AG04450 (cell line): ENCODE data around the gene CDIP1. TPM values are rescaled to one million over a fixed set of nuclear protein-coding genes. Genes with fewer than 3 reads are reported as not detected.

Source experiments
- CTCF ChIA-PET: fragments of 300-600, 350-600 bp; formaldehyde crosslinking; extraction: SDS; loops from one replicate; lab custom pipeline; 2022; ENCODE audit warnings: antibody characterized with exemption, inconsistent platforms; lab: Charles Lee
- POLR2A ChIA-PET: fragments of 350-600 bp; formaldehyde crosslinking; extraction: SDS; loops from one replicate; lab custom pipeline; 2021; ENCODE audit warnings: antibody characterized with exemption, inconsistent platforms; lab: Yijun Ruan, JAX
- DNase-seq: peaks from one replicate; pipeline ENCODE4 v3.0.0-alpha.2; 2011; ENCODE audit warnings: low read depth, low spot score
- H3K27ac ChIP-seq: one replicate; pipeline ENCODE4 v1.5.1; 2012; ENCODE audit warnings: low read depth, low read length, control low read depth
- H3K27me3 ChIP-seq: one replicate; pipeline ENCODE4 v1.6.0; 2012; ENCODE audit warnings: low read length; ENCODE audit not compliant: control insufficient read depth, insufficient read depth
- H3K4me3 ChIP-seq: 2 replicates; pipeline ENCODE4 v1.5.1; 2011; ENCODE audit warnings: mild to moderate bottlenecking, low read depth, low read length, control low read depth
- H3K9me3 ChIP-seq: 2 replicates; pipeline ENCODE4 v1.5.1; 2012; ENCODE audit warnings: low read length; ENCODE audit not compliant: control insufficient read depth, insufficient read depth
- polyA plus RNA-seq: library from polyadenylated mRNA; depleted of rRNA; stranded (reverse); fragments of >200 nt; gene quantifications from 2 replicates; pipeline ENCODE4 v1.2.3, GENCODE V29; 2011
- TF ChIP-seq, protein P1 (sequence below): IDR thresholded peaks from 2 replicates; pipeline ENCODE4 v1.5.1; 2011; ENCODE audit warnings: low read depth, low read length, control low read depth, inconsistent platforms

Gene CDIP1
- polyA plus RNA-seq, 1 experiment, result 12.2 TPM

DNA sequence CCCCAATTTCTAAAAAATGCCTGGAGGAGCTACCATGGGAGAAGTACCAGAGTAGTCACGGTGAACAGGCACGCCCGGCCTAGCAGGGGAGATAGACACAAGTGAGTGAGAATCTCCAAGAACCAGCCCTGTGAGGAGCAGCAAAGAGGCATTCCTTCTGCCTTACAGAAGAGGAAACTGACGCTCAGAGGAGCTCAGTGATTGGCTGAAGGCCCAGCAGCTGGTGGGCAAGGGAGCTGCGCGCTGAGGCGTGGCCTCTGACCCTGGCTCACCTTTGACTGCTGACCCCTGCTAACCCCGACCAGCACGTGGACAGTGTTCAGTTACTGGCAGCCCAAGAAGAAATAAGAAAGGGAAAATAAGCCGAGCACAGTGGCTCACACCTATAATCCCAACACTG, 19.4 kb upstream of the CDIP1 start:
- Histone ChIP-seq H3K4me3 (no peak overlapping the region), H3K9me3 (no peaks in the 10 kb centered on the region), H3K27me3 (peaks cover 28% of the 10 kb centered on the region), H3K27ac (no peak overlapping the region)
- TF ChIP-seq, protein P1, sequence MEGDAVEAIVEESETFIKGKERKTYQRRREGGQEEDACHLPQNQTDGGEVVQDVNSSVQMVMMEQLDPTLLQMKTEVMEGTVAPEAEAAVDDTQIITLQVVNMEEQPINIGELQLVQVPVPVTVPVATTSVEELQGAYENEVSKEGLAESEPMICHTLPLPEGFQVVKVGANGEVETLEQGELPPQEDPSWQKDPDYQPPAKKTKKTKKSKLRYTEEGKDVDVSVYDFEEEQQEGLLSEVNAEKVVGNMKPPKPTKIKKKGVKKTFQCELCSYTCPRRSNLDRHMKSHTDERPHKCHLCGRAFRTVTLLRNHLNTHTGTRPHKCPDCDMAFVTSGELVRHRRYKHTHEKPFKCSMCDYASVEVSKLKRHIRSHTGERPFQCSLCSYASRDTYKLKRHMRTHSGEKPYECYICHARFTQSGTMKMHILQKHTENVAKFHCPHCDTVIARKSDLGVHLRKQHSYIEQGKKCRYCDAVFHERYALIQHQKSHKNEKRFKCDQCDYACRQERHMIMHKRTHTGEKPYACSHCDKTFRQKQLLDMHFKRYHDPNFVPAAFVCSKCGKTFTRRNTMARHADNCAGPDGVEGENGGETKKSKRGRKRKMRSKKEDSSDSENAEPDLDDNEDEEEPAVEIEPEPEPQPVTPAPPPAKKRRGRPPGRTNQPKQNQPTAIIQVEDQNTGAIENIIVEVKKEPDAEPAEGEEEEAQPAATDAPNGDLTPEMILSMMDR, result no peak
- no peak for DNase-seq
- POLR2A ChIA-PET, result no interaction called here
- CTCF ChIA-PET, result interaction anchor here (0.8 kb wide), 1 partner anchor 9 kb away, joined by 3 read pairs; no protein-coding TSS in a partner anchor

DNA sequence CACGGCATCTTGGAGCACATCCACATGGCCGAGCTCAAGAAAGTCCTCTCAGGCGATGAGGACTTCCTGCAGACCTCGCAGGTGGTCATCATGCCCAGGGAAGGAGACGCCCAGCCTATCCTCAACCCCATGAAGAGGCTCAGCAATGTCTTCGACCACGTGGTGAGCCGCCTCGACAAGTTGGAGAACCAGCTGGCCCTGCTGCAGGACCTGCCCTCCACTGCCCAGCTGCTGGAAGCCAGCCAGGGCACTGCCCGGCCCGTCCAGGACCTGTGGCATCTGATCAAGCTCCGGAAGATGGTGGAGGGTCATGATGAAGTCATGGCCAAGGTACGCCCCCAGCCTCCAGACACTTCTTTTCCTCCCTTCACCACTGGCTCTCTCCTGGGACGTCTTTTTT, 18.0 kb upstream of the CDIP1 start:
- Histone ChIP-seq H3K27me3 (peaks cover 24% of the 10 kb centered on the region), H3K27ac (no peak overlapping the region), H3K9me3 (no peaks in the 10 kb centered on the region), H3K4me3 (no peak overlapping the region)
- TF ChIP-seq, protein P1, result no peak
- ChIA-PET POLR2A (interaction anchor here (0.5 to 0.6 kb wide), 2 partner anchors 17 to 20 kb away, joined by 3 to 7 read pairs; no protein-coding TSS in a partner anchor), CTCF (interaction anchor here (0.8 to 2.0 kb wide), 2 partner anchors 8 to 10 kb away, joined by 4 to 6 read pairs; no protein-coding TSS in a partner anchor)
- DNase-seq, result no peak

DNA sequence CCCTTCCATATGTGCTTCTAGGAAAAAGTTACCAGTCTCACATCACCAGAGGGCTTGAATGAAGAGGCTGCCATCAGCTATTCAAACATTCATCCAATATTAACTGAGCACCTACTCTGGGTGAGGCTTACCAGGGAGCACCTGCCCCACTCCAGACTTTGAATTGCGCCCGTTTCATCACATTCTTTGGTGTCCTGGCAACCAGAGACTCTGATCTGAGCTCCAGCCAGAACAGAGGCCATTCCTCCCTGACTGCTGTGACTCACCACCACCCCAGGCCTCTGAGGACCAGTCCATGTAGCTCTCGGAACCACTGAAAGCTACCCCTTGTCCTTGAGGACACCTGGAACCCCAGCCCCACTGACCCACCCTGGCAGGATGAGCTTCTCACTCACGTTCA, 17.5 kb upstream of the CDIP1 start, which contains the start of gene C16orf96:
TSS of gene C16orf96 (plus strand) at position 229 of the 400 bp plus-strand sequence. CDS start at position 379, 150 bp downstream.
- TF ChIP-seq, protein P1, result no peak
- no peak within 1 kb of the TSS for H3K4me3 ChIP-seq
- no peak within 1 kb of the TSS for H3K27ac ChIP-seq
- CTCF ChIA-PET, result interaction anchor here (0.6 to 2.0 kb wide), 4 partner anchors 10 to 69 kb away, joined by 3 to 6 read pairs (median 3); no protein-coding TSS in a partner anchor
- POLR2A ChIA-PET, result interaction anchor here (0.5 to 0.6 kb wide), 2 partner anchors 18 to 20 kb away, joined by 3 to 7 read pairs; no protein-coding TSS in a partner anchor
- peaks cover 19% of the 10 kb centered on the region for H3K27me3 ChIP-seq
- H3K9me3 ChIP-seq, result no peaks in the 10 kb centered on the region
- no peak for DNase-seq

DNA sequence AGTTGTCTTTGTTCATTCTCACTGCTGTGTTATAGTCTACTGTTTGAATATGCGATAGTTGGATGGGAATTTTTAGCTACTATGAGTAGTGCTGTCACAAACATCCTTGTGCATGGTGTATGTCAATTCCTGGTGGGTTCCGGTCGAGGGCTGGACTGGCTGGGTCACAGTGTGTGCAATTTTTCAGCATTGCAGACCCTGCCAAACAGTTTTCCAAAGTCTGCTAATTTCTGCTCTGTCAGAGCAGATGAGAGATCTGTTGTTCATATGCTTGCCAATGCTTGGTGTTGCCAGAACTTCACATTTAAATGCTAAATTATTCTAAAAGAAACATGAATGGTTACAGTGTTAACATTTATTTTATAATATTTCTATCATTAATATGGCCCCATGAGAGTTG, 14.0 kb upstream of the CDIP1 start:
- peaks cover 18% of the 10 kb centered on the region for H3K27me3 ChIP-seq
- POLR2A ChIA-PET, result interaction anchor here (0.6 kb wide), 1 partner anchor 41 kb away, joined by 9 read pairs; no protein-coding TSS in a partner anchor
- H3K27ac ChIP-seq, result no peak overlapping the region
- CTCF ChIA-PET, result interaction anchor here (0.6 to 1.2 kb wide), 2 partner anchors 12 to 33 kb away, joined by 3 read pairs; no protein-coding TSS in a partner anchor
- TF ChIP-seq, protein P1, result no peak
- no peak for DNase-seq
- no peak overlapping the region for H3K4me3 ChIP-seq
- no peaks in the 10 kb centered on the region for H3K9me3 ChIP-seq

DNA sequence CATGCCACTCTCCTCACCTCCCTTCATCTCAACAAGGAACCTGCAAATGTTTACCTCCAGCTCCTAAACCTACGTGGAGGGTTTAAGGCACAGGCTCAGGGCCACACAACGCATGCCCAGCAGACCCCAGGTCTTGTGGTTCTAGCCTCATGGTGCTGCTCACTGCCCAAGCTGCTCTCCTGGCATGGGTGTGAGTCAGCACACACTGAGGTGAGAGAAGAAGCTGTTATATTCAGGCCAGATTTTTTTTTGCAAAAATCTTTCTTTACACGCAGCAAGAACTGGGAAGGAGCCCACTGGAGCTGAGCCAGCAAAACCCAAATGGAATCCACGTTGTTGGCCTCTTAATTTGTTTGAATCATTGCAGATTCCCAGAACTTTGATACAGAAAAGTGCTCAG, 12.0 kb upstream of the CDIP1 start:
- Histone ChIP-seq H3K4me3 (no peak overlapping the region), H3K27ac (no peak overlapping the region), H3K27me3 (peaks cover 20% of the 10 kb centered on the region), H3K9me3 (no peaks in the 10 kb centered on the region)
- TF ChIP-seq, protein P1, result no peak
- POLR2A ChIA-PET, result no interaction called here
- no peak for DNase-seq
- CTCF ChIA-PET, result interaction anchor here (0.8 to 4.7 kb wide), 4 partner anchors 32 to 142 kb away, joined by 3 to 62 read pairs (median 6); no protein-coding TSS in a partner anchor
